ENCODE measurements around the gene ZNF318.

- TF ChIP-seq CTCF (IDR thresholded peaks at IDR 0.05) (no peak), POLR2A (IDR thresholded peaks at IDR 0.05) (no peak)
Measured at GRCh38 chr6:43294536-43294935, 74.9 kb downstream of the ZNF318 start.

All from heart left ventricle (tissue), 13 donors.